ENCODE results near the gene HOXA4. TPM values are rescaled to one million over a fixed set of nuclear protein-coding genes. Genes with fewer than 3 reads are reported as not detected.

Gene HOXA4
- total and polyA plus RNA-seq, 2 of the 4 experiments (the other 2 are of a cell fraction) = 0.36 to 8.0 TPM

GRCh38 chr7:27107391-27108381, 22.9 kb downstream of the HOXA4 start:
- ATAC-seq (ENCODE audit: low read depth) (0 out of 2 replicates have a peak, but pooled peaks have one; percentile 1), DNase-seq (peak; percentile 86)
- Histone ChIP-seq H3K27me3 (ENCODE audit: control insufficient read depth, insufficient read depth, low read length) (no peaks in the 10 kb centered on the region), H4K8ac (ENCODE audit: low read depth in 2 of 2, low read length in 2 of 2) (peak overlapping the region; percentile 82 to 91), H3K4me2 (ENCODE audit: low read depth, low read length) (peak overlapping the region; percentile 85), H3K23ac (ENCODE audit: low read depth, low read length) (peak overlapping the region; percentile 72), H3K4ac (ENCODE audit: low read depth, low read length) (peak overlapping the region; percentile 88), H4K5ac (ENCODE audit: low read depth, low read length) (peak overlapping the region; percentile 91), H2BK5ac (ENCODE audit: low read depth, low read length, poor library complexity, severe bottlenecking) (peak overlapping the region; percentile 95), H4K91ac (ENCODE audit: insufficient read depth, low read depth, low read length) (peak overlapping the region; percentile 74), H3K9me1 (ENCODE audit: insufficient read depth, low read length) (peaks cover 13% of the 10 kb centered on the region; the same call in 1 of the 2 replicates), H2BK120ac (ENCODE audit: low read depth, low read length) (peak overlapping the region; percentile 87), H3K4me3 (ENCODE audit: insufficient read depth, low read depth, low read length) (peak overlapping the region; percentile 45), H3K9me3 (ENCODE audit: control insufficient read depth, insufficient read depth, low read length) (no peaks in the 10 kb centered on the region), H3K14ac (replicated peaks; ENCODE audit: low read depth, low read length) (peak overlapping the region; percentile 81), H2BK20ac (ENCODE audit: low read depth, low read length) (0 out of 2 replicates have a peak overlapping the region, but pooled peaks have one; percentile 11), H2AFZ (replicated peaks; ENCODE audit: low read length, poor library complexity) (peak overlapping the region; percentile 60), H3K56ac (ENCODE audit: extremely low read depth, insufficient read depth, low read length) (peak overlapping the region; percentile 70), H3K79me1 (ENCODE audit: low read depth in 1 of 2, low read length in 2 of 2) (peaks cover 0 to 43% of the 10 kb centered on the region in 2 experiments; a peak in 2 of 4 replicates), H4K20me1 (ENCODE audit: insufficient read depth, low read length) (peaks cover 9% of the 10 kb centered on the region; the same call in 1 of the 2 replicates), H3K9ac (ENCODE audit: low read depth, low read length) (peak overlapping the region; percentile 92), H3K36me3 (ENCODE audit: control insufficient read depth, insufficient read depth, low read length) (peaks cover 9% of the 10 kb centered on the region; the same call in 1 of the 2 replicates), H2BK15ac (ENCODE audit: low read depth, low read length) (peak overlapping the region; percentile 35; the same call in 1 of the 3 replicates), H3K18ac (ENCODE audit: low read depth, low read length) (peak overlapping the region; percentile 83), H2AK9ac (replicated peaks; ENCODE audit: low read depth, low read length, poor library complexity) (peak overlapping the region; percentile 91), H3K4me1 (ENCODE audit: control insufficient read depth, insufficient read depth, low read length) (peaks cover 50% of the 10 kb centered on the region), H3K27ac (ENCODE audit: insufficient read depth, low read length) (peak overlapping the region; percentile 98), H2AK5ac (ENCODE audit: low read depth, low read length) (peak overlapping the region; percentile 81)
- in situ Hi-C loops (cut with MboI; ENCODE audit: low sequenced_read_pairs) (loop anchor here (10.0 kb wide), 1 partner anchor 913 kb away; no protein-coding TSS in a partner anchor), intact Hi-C loops (cut with micrococcal nuclease) (no loop called here), dilution Hi-C loops (cut with HindIII; ENCODE audit: low sequenced_read_pairs, unreplicated experiment) (no loop called here)
- WGBS, 2 experiments (ENCODE audit: extremely low coverage in 2 of 2, insufficient read length in 1 of 2) = 0% methylated on average over 11 of the region's 47 CpGs; no CpG with 5 or more reads in 1 of the 2 experiments
- POLR2A ChIA-PET (ENCODE audit: unreplicated experiment) = interaction anchor here (0.6 to 1.3 kb wide), 3 partner anchors 8 to 1033 kb away, joined by 3 to 14 read pairs (median 5); partner anchors contain the start of gene HOXA5
- BruUV-seq (replicated peaks) = no TSS peak
- TF ChIP-seq POLR2A (IDR thresholded peaks at IDR 0.05; ENCODE audit: low read depth, low read length) (peak; percentile 38), RAD21 (IDR thresholded peaks at IDR 0.05; ENCODE audit: low read length) (no peak)
- CTCF ChIA-PET = interaction anchor here (1.0 to 1.1 kb wide), 2 partner anchors 36 to 418 kb away, joined by 3 to 4 read pairs; no protein-coding TSS in a partner anchor

Measured in IMR-90 (cell line).